Dedifferentiated amniotic fluid mesenchymal stem cell (primary cell): ENCODE results near the gene CHIT1.

Experiments used
- DNase-seq: peaks from one replicate; pipeline ENCODE4 v3.0.0-alpha.2; 2016; ENCODE audit errors: extremely low spot score

Gene CHIT1

GRCh38 chr1:203189951-203190352, 39.5 kb downstream of the CHIT1 start:
- DNase-seq, result no peak

- DNase-seq, result no peak
Observed at GRCh38 chr1:203188686-203189232, 40.7 kb downstream of the CHIT1 start.

DNA sequence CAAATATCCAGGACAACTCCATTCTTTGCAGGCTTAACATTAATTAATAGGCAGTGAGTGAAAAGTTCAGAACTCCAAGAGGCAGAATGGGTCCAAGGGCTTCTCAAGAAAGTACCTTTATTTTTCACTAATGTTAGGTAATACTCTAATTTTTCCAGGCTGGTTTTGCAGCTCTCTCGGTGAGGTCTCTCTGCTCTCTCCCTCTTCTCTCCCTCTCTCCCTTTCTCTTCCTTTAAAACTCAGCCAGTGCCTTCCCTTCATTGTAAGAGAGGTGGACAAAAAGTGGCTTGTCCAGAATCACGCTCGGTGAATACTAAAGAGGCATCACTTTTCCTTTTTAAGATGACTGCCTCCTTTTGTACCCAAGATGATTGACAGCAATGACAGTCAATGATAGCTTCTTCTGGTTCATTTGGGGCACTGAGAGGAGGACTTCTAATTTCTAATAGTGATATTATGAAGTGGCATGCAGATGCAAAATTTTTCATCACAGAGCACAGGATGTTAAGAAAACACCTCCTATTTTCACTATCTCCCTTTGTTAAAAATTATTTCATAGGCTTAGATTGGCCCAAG, 41.7 kb downstream of the CHIT1 start:
- no peak for DNase-seq

- no peak for DNase-seq
Observed at GRCh38 chr1:203187304-203187685, 42.2 kb downstream of the CHIT1 start.

GRCh38 chr1:203186446-203187303, 42.8 kb downstream of the CHIT1 start, which contains the start of gene CHI3L1:
CHI3L1 (minus strand) TSS chr1:203186704; CDS start chr1:203186623, 81 bp downstream.
- no peak for DNase-seq

DNA sequence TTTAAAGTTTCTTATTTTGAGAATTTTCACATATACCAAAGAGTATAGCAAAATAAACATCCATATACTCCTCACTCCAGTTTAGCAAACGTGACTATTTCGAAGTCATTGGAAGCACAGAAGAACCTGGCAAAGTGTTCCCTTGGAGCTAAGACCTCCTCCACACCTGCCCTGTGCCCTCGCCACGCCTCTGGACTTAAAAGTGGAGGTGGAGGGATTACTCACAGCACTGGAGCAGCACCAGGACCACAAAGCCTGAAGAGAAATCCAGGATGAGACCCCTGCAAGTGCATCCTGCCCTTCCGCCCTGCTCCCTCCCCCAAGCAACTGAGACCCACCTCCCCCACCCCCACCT, 43.4 kb downstream of the CHIT1 start:
- no peak for DNase-seq

DNA sequence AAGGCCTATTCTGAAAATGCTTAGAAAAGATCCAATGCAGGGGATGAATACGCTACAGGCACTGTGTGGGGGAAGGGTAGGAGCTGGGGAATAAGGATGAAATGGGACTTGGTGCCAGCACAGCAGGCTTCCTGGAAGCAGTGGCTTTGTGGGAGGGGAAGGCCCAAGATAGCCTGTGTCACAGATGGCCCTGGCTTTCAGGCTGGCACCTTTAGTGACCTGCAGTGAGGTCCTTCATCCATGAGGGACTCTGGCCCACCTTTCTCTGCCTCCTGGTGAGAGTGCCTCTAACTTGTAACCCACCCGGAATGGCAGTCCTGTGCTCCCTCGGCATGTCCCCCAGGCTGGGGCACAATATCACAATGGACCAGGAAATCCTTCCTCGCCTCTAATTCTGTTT, 43.9 kb downstream of the CHIT1 start:
- no peak for DNase-seq

DNA sequence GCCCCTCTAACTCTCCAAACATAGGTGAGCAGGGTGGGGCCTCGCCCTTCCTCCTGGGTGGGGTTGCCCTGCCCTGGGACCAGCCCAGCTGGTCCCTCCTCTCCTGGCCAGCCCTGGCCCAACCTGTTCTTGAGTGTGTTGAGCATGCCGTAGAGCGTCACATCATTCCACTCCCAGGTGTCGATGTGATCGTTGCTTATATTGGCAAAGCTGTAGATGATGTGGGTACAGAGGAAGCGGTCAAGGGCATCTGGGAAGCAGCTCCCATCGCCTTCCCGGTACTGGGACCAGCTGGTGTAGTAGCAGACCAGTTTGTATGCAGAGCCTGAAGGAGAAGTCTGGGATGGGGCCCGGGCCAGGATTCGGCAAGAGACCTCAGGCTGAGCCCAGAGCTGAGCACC, 44.4 kb downstream of the CHIT1 start:
- no peak for DNase-seq

DNA sequence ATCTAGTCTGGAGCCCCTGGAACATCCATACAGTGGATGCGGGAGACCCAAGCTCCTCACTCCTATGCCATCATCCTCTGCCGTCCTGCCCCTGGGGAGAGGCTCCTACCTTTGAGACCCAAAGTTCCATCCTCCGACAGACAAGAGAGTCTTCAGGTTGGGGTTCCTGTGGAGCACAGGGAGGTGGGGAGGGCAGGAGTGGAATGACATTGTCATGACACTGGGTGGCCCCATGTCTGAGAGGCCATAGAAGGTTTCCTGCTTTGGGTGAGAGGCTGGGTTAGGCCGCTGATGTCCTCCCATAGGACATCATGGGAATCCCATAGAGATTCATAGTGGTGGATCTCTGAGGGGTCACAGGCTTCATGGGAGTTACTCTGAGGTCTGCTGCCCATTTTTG, 45.0 kb downstream of the CHIT1 start:
- no peak for DNase-seq

GRCh38 chr1:203183828-203184227, 45.6 kb downstream of the CHIT1 start:
- DNase-seq, result no peak

DNA sequence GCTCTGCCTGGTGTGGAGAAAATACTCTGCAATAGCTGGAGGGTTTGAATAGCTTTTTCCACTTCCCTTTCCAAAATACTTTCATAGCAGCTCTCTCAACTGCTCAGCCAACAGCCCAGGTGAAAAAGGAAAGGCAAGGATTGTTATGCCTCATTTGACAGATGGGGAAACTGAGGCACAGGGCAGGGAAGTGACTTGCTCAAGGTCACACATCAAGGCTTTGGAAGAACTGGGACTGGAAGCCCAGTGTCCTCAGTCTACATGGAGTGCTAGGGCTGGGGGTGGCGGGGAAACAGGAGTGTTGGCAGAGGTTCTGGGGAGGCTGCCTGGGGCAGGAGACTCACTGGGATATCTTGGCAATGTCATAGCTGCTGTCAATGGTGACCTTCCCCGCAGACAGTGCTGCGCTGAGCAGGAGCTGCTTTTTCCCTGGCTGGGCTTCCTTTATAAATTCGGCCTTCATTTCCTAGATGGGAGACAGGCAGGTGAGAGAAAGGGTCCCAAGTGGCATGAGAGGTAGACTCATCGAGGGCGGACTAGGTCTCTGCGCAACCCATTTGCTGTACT, 47.0 kb downstream of the CHIT1 start:
- no peak for DNase-seq

- no peak for DNase-seq
Observed at GRCh38 chr1:203181586-203182386, 47.7 kb downstream of the CHIT1 start.

DNA sequence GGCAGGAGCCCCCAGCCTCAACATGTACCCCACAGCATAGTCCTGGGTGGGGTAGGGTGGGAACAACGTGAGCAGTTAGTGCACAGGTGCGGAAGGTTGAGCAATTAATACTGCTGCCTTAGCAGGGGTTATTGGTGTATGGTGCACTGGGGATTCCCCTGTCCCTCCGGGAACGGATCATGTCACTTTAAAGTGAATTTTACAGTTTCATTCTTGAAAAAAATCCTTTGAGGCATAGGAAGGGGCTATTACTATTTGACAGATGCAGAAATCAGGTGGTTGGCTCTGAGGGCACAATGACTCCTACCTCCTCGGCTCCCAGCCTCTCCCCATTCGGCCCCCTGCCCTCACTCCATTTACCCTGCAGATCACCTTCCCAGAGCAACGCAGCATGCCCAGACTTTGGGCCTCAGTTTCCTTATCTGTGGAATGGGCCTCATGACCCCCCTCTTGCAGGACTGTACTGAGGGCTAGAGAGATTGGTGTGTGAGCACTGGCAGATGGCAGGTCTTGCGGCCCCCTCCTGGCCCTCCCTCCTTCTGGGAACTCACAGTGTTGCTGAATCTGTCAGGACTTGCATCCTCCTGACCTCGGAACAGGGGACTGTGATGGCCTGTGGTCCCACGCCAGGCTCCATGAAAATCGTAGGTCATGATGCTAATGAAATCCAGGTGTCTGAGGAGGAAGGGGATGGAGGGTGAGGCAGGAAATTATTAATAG, 48.7 kb downstream of the CHIT1 start:
- no peak for DNase-seq

GRCh38 chr1:203179667-203180005, 49.8 kb downstream of the CHIT1 start:
- no peak for DNase-seq

GRCh38 chr1:203178821-203179666, 50.4 kb downstream of the CHIT1 start:
- no peak for DNase-seq

- no peak for DNase-seq
Observed at GRCh38 chr1:203178083-203178482, 51.4 kb downstream of the CHIT1 start.

DNA sequence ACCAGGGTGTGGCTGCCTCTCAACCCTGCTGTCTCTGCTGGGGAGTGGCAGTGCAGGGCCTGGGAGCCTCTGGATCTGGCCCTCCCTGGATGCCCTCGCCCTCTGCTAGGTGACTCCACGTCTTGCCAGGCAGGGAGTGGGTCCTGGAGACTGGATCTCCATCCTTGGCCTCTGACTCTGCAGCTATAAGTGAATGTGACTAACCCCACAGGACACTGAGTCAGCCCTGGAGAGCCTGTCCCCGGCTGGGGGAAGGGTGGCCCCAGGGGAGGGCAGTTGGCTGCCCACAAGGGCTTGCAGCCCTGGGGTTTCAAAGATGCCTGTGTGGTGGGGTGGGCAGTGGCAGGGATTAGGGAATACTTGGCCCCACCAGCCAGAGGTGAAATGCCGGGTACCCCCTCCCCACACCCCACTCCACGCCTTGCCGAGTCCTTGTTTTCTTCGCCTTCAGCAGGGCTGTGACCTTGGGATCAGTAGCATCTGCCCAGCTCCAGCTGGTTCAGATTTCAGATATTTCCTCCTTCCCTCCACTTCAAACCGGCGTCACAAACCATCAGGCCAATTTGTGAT, 51.9 kb downstream of the CHIT1 start:
- DNase-seq, result peak; percentile 18

DNA sequence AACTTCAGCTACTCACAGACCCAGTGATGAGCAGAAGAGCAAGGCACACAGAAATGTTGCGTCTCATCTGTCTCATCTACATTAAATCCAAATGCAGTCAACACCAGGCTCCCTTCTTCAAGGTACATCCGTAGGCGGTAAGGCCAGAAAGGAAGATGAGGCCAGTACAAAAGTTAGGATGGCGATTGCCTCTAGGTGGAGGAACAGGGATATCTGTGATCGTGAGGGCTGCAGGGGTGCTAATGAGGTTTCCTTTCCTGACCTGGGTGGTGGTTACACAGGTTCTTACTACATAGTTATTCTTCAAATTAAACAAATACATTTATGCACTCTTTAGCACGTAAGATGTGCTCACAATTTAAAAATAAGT, 52.5 kb downstream of the CHIT1 start:
- no peak for DNase-seq

- no peak for DNase-seq
Observed at GRCh38 chr1:203176273-203177035, 53.0 kb downstream of the CHIT1 start.

GRCh38 chr1:203175827-203176241, 53.6 kb downstream of the CHIT1 start:
- no peak for DNase-seq
